Adrenal gland (tissue), 5 donors: ENCODE results near the gene PAQR8.

Experiments
- CTCF ChIP-seq, 6 experiments: fragments of 450-650 bp in 4 of 6; fragments of 200-600 bp in 2 of 6; sonication (generic) in 1 of 6; IDR thresholded peaks; 1 replicate in 5 of 6; 2 replicates in 1 of 6; pipeline versions ENCODE4 v1.5.1 to v1.8.0; 2016 to 2021; ENCODE audit warnings: antibody characterized with exemption in 6 of 6, mild to moderate bottlenecking in 2 of 6, moderate library complexity in 1 of 6
- POLR2A ChIP-seq, 2 donors: fragments of 450-650 bp; IDR thresholded peaks; one replicate each; pipeline ENCODE4 v1.6.1; 2017; ENCODE audit warnings: antibody characterized with exemption in 2 of 2, mild to moderate bottlenecking in 2 of 2, moderate library complexity in 1 of 2
- donor health status: DM: no; HTN: no; CAD: no.

- TF ChIP-seq CTCF (IDR thresholded peaks at IDR 0.05) (no peak), POLR2A (IDR thresholded peaks at IDR 0.05) (no peak)
Observed at GRCh38 chr6:52369234-52369633, 7.3 kb downstream of the PAQR8 start.
